Activated CD8-positive, alpha-beta memory T cell treated with anti-CD3 and anti-CD28 coated beads, Interleukin-2, amount 50 U/mL, for 48 hours (primary cell): ENCODE results near the gene ATP2B3.

Experiments
- DNase-seq: peaks from one replicate; pipeline ENCODE4 v3.0.0-alpha.2; 2020

The ATP2B3 gene

GRCh38 chrX:153623310-153624029, 106.0 kb downstream of the ATP2B3 start:
- DNase-seq: no peak

GRCh38 chrX:153624196-153625091, 107.0 kb downstream of the ATP2B3 start:
- DNase-seq: no peak

- no peak for DNase-seq
Observed at GRCh38 chrX:153625271-153626024, 108.0 kb downstream of the ATP2B3 start.

GRCh38 chrX:153626025-153626633, 108.7 kb downstream of the ATP2B3 start:
- DNase-seq: no peak

GRCh38 chrX:153626863-153627674, 109.6 kb downstream of the ATP2B3 start:
- DNase-seq: no peak

GRCh38 chrX:153627675-153628111, 110.3 kb downstream of the ATP2B3 start:
- no peak for DNase-seq

GRCh38 chrX:153628129-153628528, 110.7 kb downstream of the ATP2B3 start:
- no peak for DNase-seq

- DNase-seq: no peak
Observed at GRCh38 chrX:153628665-153629064, 111.2 kb downstream of the ATP2B3 start.

- DNase-seq: no peak
Observed at GRCh38 chrX:153631346-153631745, 113.9 kb downstream of the ATP2B3 start.

GRCh38 chrX:153631907-153632594, 114.6 kb downstream of the ATP2B3 start:
- no peak for DNase-seq
